ENCODE data around the gene UMODL1.

UMODL1 gene

GRCh38 chr21:42057851-42058437, 13.2 kb upstream of the UMODL1 start:
- in situ Hi-C loops (cut with MboI; ENCODE audit: low sequenced_read_pairs): no loop called here

GRCh38 chr21:42058631-42059111, 12.4 kb upstream of the UMODL1 start:
- in situ Hi-C loops (cut with MboI; ENCODE audit: low sequenced_read_pairs): no loop called here

GRCh38 chr21:42059141-42059540, 12.0 kb upstream of the UMODL1 start:
- in situ Hi-C loops (cut with MboI; ENCODE audit: low sequenced_read_pairs): no loop called here

- in situ Hi-C loops (cut with MboI; ENCODE audit: low sequenced_read_pairs): no loop called here
Measured at GRCh38 chr21:42059721-42060120, 11.4 kb upstream of the UMODL1 start.

- in situ Hi-C loops (cut with MboI; ENCODE audit: low sequenced_read_pairs): no loop called here
Measured at GRCh38 chr21:42060166-42060565, 11.0 kb upstream of the UMODL1 start.

- in situ Hi-C loops (cut with MboI; ENCODE audit: low sequenced_read_pairs): no loop called here
Measured at GRCh38 chr21:42061195-42061985, 9.7 kb upstream of the UMODL1 start.

- in situ Hi-C loops (cut with MboI; ENCODE audit: low sequenced_read_pairs): no loop called here
Measured at GRCh38 chr21:42061986-42062235, 9.2 kb upstream of the UMODL1 start.

GRCh38 chr21:42062236-42063022, 8.7 kb upstream of the UMODL1 start:
- in situ Hi-C loops (cut with MboI; ENCODE audit: low sequenced_read_pairs): no loop called here

GRCh38 chr21:42063191-42063570, 7.9 kb upstream of the UMODL1 start:
- in situ Hi-C loops (cut with MboI; ENCODE audit: low sequenced_read_pairs): no loop called here

GRCh38 chr21:42063571-42064521, 7.3 kb upstream of the UMODL1 start:
- in situ Hi-C loops (cut with MboI; ENCODE audit: low sequenced_read_pairs): no loop called here

GRCh38 chr21:42066521-42066920, 4.6 kb upstream of the UMODL1 start:
- in situ Hi-C loops (cut with MboI; ENCODE audit: low sequenced_read_pairs): no loop called here

GRCh38 chr21:42067531-42068255, 3.4 kb upstream of the UMODL1 start:
- in situ Hi-C loops (cut with MboI; ENCODE audit: low sequenced_read_pairs): no loop called here

- in situ Hi-C loops (cut with MboI; ENCODE audit: low sequenced_read_pairs): no loop called here
Measured at GRCh38 chr21:42068256-42068545, 2.9 kb upstream of the UMODL1 start.

- in situ Hi-C loops (cut with MboI; ENCODE audit: low sequenced_read_pairs): no loop called here
Measured at GRCh38 chr21:42068592-42068991, 2.5 kb upstream of the UMODL1 start.

GRCh38 chr21:42069327-42069726, 1.8 kb upstream of the UMODL1 start:
- in situ Hi-C loops (cut with MboI; ENCODE audit: low sequenced_read_pairs): no loop called here

GRCh38 chr21:42069843-42070242, 1.3 kb upstream of the UMODL1 start:
- in situ Hi-C loops (cut with MboI; ENCODE audit: low sequenced_read_pairs): no loop called here

- in situ Hi-C loops (cut with MboI; ENCODE audit: low sequenced_read_pairs): no loop called here
Measured at GRCh38 chr21:42073145-42074099, 2.3 kb downstream of the UMODL1 start.

- in situ Hi-C loops (cut with MboI; ENCODE audit: low sequenced_read_pairs): no loop called here
Measured at GRCh38 chr21:42075686-42076471, 4.8 kb downstream of the UMODL1 start.
